ENCODE results near the gene TPM1. TPM values are rescaled to one million over a fixed set of nuclear protein-coding genes. Genes with fewer than 3 reads are reported as not detected.

Gene TPM1
- total and polyA plus RNA-seq, 2 experiments from 2014 or later = 291 to 353 TPM

GRCh38 chr15:63110428-63111026 lies 68.0 kb downstream of the TPM1 start:
- no peak overlapping the region for H3K27ac ChIP-seq
- H3K4me1 ChIP-seq (ENCODE audit: insufficient read depth) = peaks cover 11% of the 10 kb centered on the region
- H2AFZ ChIP-seq = no peak overlapping the region
- H3K9me3 ChIP-seq (ENCODE audit: low read depth) = no peaks in the 10 kb centered on the region
- no peaks in the 10 kb centered on the region for H3K9me2 ChIP-seq (replicated peaks; ENCODE audit: insufficient read depth)
- 84% methylated on average over 3 of the region's 3 CpGs for WGBS (ENCODE audit: low lambda C conversion rate, missing lambda C conversion rate)
- no peaks in the 10 kb centered on the region for H4K20me1 ChIP-seq (ENCODE audit: insufficient read depth, poor library complexity, severe bottlenecking)
- TF ChIP-seq EZH2 (IDR thresholded peaks at IDR 0.05; ENCODE audit: borderline replicate concordance) = no peak
- TF ChIP-seq CTCF (IDR thresholded peaks at IDR 0.05; ENCODE audit: poor library complexity) = no peak
- H3K36me3 ChIP-seq (replicated peaks; ENCODE audit: insufficient read depth, low read depth) = no peaks in the 10 kb centered on the region
- H3K4me2 ChIP-seq = no peak overlapping the region
- H3K4me3 ChIP-seq = no peak overlapping the region
- no peak for DNase-seq (ENCODE audit: low spot score)
- no peaks in the 10 kb centered on the region for H3K27me3 ChIP-seq
- no peaks in the 10 kb centered on the region for H3K79me2 ChIP-seq

GRCh38 chr15:63111481-63111880 lies 68.9 kb downstream of the TPM1 start:
- H3K9me2 ChIP-seq (replicated peaks; ENCODE audit: insufficient read depth) = no peaks in the 10 kb centered on the region
- H3K4me3 ChIP-seq = no peak overlapping the region
- H3K4me1 ChIP-seq (ENCODE audit: insufficient read depth) = peaks cover 11% of the 10 kb centered on the region
- DNase-seq (ENCODE audit: low spot score) = no peak
- H3K9me3 ChIP-seq (ENCODE audit: low read depth) = no peaks in the 10 kb centered on the region
- H3K27ac ChIP-seq = no peak overlapping the region
- H3K36me3 ChIP-seq (replicated peaks; ENCODE audit: insufficient read depth, low read depth) = no peaks in the 10 kb centered on the region
- TF ChIP-seq CTCF (IDR thresholded peaks at IDR 0.05; ENCODE audit: poor library complexity) = no peak
- TF ChIP-seq EZH2phosphoT487 (IDR thresholded peaks at IDR 0.05; ENCODE audit: low read depth, severe bottlenecking, unreplicated experiment) = no peak
- no peak for TF ChIP-seq EZH2 (IDR thresholded peaks at IDR 0.05; ENCODE audit: borderline replicate concordance)
- H3K4me2 ChIP-seq = no peak overlapping the region
- H4K20me1 ChIP-seq (ENCODE audit: insufficient read depth, poor library complexity, severe bottlenecking) = no peaks in the 10 kb centered on the region
- H3K79me2 ChIP-seq = no peaks in the 10 kb centered on the region
- H3K27me3 ChIP-seq = no peaks in the 10 kb centered on the region
- no peak overlapping the region for H2AFZ ChIP-seq

- H2AFZ ChIP-seq = no peak overlapping the region
- no peaks in the 10 kb centered on the region for H4K20me1 ChIP-seq (ENCODE audit: insufficient read depth, poor library complexity, severe bottlenecking)
- no peak overlapping the region for H3K27ac ChIP-seq
- H3K79me2 ChIP-seq = no peaks in the 10 kb centered on the region
- H3K9me2 ChIP-seq (replicated peaks; ENCODE audit: insufficient read depth) = no peaks in the 10 kb centered on the region
- H3K4me2 ChIP-seq = no peak overlapping the region
- H3K4me1 ChIP-seq (ENCODE audit: insufficient read depth) = peaks cover 8% of the 10 kb centered on the region
- TF ChIP-seq EZH2 (IDR thresholded peaks at IDR 0.05; ENCODE audit: borderline replicate concordance) (no peak), CTCF (IDR thresholded peaks at IDR 0.05; ENCODE audit: poor library complexity) (no peak), EZH2phosphoT487 (IDR thresholded peaks at IDR 0.05; ENCODE audit: low read depth, severe bottlenecking, unreplicated experiment) (no peak)
- H3K9me3 ChIP-seq (ENCODE audit: low read depth) = no peaks in the 10 kb centered on the region
- H3K36me3 ChIP-seq (replicated peaks; ENCODE audit: insufficient read depth, low read depth) = no peaks in the 10 kb centered on the region
- no peaks in the 10 kb centered on the region for H3K27me3 ChIP-seq
- 100% methylated on average over 3 of the region's 3 CpGs for WGBS (ENCODE audit: low lambda C conversion rate, missing lambda C conversion rate)
- no peak overlapping the region for H3K4me3 ChIP-seq
- DNase-seq (ENCODE audit: low spot score) = no peak
Measured at GRCh38 chr15:63112871-63113270, 70.3 kb downstream of the TPM1 start.

- TF ChIP-seq EZH2phosphoT487 (IDR thresholded peaks at IDR 0.05; ENCODE audit: low read depth, severe bottlenecking, unreplicated experiment) (no peak), CTCF (IDR thresholded peaks at IDR 0.05; ENCODE audit: poor library complexity) (no peak), EZH2 (IDR thresholded peaks at IDR 0.05; ENCODE audit: borderline replicate concordance) (no peak)
- Histone ChIP-seq H3K4me1 (ENCODE audit: insufficient read depth) (peaks cover under 1% of the 10 kb centered on the region), H3K27me3 (no peaks in the 10 kb centered on the region), H3K4me2 (no peak overlapping the region), H2AFZ (no peak overlapping the region), H3K27ac (no peak overlapping the region), H4K20me1 (ENCODE audit: insufficient read depth, poor library complexity, severe bottlenecking) (no peaks in the 10 kb centered on the region), H3K79me2 (no peaks in the 10 kb centered on the region), H3K4me3 (no peak overlapping the region), H3K9me3 (ENCODE audit: low read depth) (no peaks in the 10 kb centered on the region), H3K9me2 (replicated peaks; ENCODE audit: insufficient read depth) (no peaks in the 10 kb centered on the region), H3K36me3 (replicated peaks; ENCODE audit: insufficient read depth, low read depth) (no peaks in the 10 kb centered on the region)
- no peak for DNase-seq (ENCODE audit: low spot score)
- whole genome bisulfite sequencing (ENCODE audit: low lambda C conversion rate, missing lambda C conversion rate) = 52% methylated on average over 2 of the region's 2 CpGs
Measured at GRCh38 chr15:63114465-63114864, 71.9 kb downstream of the TPM1 start.
